Measurements from ENCODE around the gene KCNMB2. TPM values are rescaled to one million over a fixed set of nuclear protein-coding genes. Genes with fewer than 3 reads are reported as not detected.

The KCNMB2 gene
- total RNA-seq, 1 experiment from 2014 or later = not detected

DNA sequence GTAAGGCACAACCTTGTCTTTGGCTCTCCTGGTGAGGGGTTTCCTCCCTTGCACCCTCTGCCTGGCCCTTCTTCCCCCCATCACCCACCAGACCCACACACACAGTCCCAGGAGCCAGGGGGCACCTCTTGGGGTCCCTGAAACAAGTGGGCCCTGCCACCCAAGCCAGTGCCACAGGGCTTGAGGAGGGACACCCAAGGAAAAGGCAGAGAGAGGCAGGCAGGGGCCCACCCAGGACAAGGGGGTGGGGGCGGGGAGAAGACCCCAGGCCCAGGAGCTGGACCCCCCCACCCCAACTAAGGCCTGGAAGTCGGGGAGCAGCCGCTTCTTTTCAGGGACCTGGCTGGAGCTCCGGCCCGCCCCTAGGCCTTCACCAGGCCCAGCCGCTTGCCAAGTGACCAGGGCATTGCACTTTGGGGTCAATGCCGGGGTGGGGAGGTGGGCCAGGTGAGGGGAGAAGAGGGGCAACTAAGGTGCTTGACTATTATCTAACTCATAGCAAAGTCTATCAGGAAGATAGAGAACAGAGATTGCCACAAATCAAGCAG, 88.9 kb downstream of the KCNMB2 start:
- no peak for DNase-seq (ENCODE audit: low spot score)
- in situ Hi-C loops (cut with HindIII; ENCODE audit: low sequenced_read_pairs) = no loop called here

DNA sequence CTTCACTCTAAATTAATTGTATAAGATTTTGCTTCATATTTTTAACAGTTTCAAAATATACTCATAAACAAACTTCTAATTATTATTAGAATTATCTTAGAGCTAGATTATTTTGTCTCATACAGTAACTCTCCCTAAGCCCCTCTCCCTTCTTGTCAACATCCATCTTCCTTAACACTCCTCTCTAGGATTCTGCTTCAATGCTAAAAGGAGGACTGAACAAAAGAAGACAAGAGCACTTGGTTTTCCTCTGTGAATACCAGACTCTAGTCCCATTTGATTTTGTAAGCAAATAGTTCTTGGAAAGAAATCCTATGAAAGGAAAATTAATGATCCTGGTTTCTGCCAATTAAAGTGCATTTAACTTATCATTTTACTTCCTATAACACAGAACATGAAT, 91.8 kb downstream of the KCNMB2 start:
- no peak for DNase-seq (ENCODE audit: low spot score)
- in situ Hi-C loops (cut with HindIII; ENCODE audit: low sequenced_read_pairs) = no loop called here

DNA sequence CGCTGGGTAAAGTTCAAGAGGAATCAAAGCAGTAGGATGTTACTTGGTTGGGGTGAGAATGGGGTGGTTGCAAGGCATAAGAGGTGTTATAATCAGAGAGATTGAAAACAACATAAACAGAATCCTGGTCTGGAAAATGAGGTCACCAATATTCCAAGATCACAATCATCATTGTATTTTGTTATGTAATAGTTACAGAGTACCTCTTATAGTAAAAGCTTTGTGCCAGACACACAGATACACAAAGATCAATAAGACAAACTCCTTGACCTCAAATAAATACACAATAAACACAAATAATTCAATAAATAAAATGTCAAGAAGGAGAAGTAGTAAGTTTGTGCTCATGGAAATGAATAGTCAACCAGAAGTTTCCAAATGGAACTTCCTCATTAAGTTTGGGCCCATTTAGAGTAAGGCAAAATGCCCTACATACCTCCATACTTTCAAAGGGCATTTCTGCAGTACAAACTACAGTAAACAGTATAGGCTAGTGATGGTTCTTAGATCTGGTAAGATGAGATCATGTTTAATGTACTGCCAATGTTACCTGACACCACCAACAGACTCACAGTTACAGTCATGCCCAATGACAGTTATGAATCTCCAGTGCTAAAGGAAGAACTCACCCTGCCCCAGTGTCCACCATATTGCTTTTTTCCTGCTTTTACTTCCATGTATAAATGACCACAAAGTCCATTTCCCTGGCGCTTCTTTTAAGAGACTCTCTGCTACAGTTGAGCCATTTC, 93.4 kb downstream of the KCNMB2 start:
- DNase-seq (ENCODE audit: low spot score) = no peak
- in situ Hi-C loops (cut with HindIII; ENCODE audit: low sequenced_read_pairs) = no loop called here

DNA sequence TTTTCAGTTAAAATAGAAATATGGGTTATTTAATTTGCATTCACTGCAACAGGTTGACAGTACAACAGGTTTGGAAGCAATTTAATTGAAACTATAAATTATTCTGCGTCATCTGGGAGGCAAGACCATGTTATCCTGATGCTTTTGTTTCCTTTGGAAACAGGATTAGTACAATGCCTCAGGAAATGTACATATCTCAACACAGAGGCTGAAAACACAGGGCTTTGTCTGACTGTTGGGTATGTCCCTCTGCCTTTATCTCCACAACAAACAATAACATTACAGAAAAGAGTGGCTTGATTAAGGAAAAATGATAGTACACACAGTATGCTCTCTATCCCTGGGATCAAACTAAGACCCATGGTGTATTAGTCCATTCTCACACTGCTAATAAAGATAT, 95.7 kb downstream of the KCNMB2 start:
- in situ Hi-C loops (cut with HindIII; ENCODE audit: low sequenced_read_pairs) = no loop called here

DNA sequence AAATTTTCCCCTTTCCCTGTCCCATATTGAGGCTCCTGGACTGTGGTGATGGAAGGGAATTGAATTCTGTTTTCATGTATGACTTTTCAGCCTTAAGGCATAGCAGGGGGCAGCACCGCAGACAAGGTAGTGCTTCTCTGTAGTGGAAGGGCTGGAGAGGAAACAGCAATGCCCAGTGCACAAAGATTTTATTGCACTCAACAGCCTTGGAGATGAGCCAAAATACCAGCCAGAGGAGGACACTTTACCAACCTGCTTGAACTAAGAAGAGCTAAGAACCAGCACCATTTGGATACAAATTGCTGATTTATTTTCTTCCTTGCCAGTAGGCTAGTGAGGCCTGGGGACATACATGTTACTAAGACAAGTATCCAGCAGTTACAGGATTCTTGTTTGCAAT, 98.7 kb downstream of the KCNMB2 start:
- DNase-seq (ENCODE audit: low spot score) = no peak
- in situ Hi-C loops (cut with HindIII; ENCODE audit: low sequenced_read_pairs) = no loop called here

More for the DNA sequence above, 95.7 kb downstream of the KCNMB2 start:
- no peak for DNase-seq (ENCODE audit: low spot score)

DNA sequence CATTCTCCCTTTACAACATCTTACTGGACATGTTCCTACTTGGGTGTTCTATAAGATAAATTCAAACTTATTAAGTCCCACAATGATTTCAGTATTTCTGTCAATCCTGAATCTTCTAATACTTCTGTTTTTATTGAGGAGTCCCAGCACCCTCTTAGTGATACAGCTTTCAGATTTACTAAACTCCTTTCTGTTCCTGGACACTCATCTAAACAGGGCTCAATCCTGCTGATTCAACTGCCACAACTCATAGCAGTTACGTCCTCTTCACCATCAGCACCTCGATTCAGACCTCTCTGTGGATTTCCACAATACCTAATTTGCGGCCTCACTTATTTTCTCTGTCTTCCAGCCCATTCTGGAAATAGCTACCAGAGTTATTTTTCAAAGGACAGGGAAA, 101.6 kb downstream of the KCNMB2 start:
- DNase-seq (ENCODE audit: low spot score) = no peak
- in situ Hi-C loops (cut with HindIII; ENCODE audit: low sequenced_read_pairs) = no loop called here

DNA sequence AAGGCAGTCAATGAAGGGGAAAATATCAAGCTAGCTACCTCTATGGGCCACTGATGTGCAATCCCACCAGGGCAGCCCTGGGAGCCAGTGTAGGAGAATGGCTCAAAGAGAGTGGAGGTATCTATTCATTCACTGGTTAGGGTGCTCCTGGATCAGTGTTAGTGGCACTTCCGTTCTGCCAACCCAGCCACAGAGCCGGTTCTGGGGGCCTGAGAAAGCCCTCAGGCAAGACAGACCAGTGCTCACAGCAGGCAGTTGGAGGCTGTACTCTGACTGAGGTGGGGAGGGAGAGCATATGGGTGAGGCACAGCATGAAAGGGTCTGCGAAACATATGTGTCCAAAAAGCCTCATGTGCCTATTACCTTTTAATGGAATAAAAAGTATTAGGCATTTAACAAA, 109.3 kb downstream of the KCNMB2 start:
- in situ Hi-C loops (cut with HindIII; ENCODE audit: low sequenced_read_pairs) = no loop called here
- no peak for DNase-seq (ENCODE audit: low spot score)

DNA sequence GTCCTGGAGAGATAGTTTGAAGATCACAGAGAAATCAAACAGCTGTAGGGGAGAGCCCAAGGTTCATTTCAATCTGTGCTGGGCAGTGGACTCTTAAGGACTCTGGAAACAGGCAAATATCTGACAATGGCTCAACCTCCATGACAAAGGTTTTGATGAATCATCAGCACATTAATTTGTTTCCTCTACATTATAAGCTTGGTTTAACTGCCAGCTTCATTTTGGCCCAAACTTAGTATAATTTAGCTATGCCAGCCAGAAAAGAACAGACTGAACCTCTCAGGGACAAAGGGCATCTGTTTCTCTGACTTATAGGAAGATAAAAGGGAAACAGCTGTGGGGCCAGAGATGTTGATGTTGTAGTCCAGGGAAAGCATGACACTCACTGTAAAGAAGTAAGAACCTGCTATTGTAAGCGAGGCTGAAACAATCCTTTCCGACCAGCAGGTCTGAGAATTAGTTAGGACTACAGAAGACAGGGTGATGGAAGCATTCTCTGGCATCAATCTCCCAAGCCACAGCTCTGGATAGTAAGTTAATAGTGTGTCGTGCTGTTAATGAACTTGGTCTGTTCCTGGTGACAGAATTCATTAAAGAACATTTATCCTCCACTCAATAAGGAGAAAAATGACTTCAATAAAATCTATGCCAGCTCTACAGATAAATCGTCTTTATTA, 110.1 kb downstream of the KCNMB2 start:
- DNase-seq (ENCODE audit: low spot score) = no peak
- in situ Hi-C loops (cut with HindIII; ENCODE audit: low sequenced_read_pairs) = no loop called here

DNA sequence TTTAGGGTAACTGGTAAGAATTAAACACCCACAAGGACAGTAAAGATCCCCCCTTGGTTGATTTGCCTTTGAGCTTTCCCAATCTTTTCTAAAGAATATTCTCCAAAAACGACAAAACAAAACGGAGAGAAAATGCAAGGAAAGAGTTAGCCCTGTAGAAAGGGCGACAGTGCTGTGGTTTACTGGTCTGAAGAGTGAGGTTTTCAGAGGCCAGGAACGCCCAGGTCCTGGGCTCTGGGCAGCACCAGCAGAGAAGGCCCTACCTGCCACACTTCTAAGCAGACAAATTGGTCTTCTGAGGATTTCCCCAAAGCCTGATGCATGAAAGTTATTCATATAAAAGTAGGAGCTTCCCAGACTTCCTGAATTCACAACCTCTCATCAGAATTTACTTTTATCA, 119.3 kb downstream of the KCNMB2 start:
- in situ Hi-C loops (cut with HindIII; ENCODE audit: low sequenced_read_pairs) = no loop called here

DNA sequence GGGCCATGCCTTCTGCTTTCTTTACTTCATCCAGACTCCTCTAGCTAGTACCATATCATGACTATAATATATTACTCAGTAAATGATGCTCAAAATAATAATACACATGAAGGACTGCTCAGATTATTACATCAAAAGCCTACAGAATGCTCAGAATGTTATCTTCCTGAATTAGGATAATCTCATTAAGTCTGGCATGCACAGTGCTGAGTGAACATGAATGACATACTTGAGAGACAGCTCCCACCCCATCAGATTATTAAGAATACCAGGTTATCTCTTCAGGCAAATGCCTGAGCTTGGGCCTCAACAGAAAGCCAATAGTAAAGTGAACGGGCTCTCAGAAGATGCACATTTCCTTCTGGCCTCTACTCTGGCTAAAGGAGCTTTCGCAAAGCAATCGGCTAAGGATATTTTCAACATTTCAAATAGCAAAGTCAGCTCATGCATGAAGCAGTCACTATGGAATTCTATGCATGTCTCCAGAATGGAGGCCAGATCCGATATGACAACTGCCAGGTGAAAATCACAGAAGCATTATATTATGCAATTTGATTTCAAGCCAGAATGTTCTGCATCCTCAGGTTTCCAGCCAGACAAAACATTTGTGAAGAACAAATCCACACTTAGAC, 122.6 kb downstream of the KCNMB2 start:
- no peak for DNase-seq (ENCODE audit: low spot score)
- in situ Hi-C loops (cut with HindIII; ENCODE audit: low sequenced_read_pairs) = no loop called here

More for the DNA sequence above, 119.3 kb downstream of the KCNMB2 start:
- DNase-seq (ENCODE audit: low spot score) = no peak

DNA sequence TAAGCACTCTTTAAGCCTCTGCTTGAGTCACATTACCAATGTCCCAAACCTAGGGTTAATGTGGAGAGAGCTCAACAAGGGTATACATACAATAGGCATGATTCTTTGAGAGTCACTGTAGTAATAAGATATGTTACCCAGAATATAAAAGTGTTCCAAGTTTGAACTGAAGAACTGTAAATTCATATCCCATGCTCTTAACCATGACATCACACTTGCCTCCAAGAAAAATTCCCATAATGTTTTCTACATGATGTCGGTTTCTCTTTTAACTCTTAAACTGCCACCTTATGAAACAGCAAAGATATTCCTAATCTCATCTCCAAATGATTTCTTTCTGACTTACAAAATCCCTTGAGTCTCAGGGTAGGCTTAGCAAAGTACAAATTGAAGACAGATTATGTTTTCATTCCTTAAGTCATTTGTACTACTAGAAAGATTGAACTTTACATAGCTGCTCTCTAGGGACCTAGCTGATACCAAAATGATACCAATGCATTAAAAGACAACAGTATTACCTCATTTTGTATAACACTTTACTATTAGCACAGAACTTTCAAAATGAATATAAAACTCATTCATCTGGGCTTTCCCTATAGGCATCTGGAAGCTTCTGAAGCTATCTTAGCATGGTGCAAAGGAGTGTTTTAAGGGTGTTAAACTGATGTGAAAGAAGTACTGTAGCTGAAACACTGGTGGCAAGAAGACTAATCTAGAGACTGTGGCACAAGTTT, 127.1 kb downstream of the KCNMB2 start:
- in situ Hi-C loops (cut with HindIII; ENCODE audit: low sequenced_read_pairs) = no loop called here

DNA sequence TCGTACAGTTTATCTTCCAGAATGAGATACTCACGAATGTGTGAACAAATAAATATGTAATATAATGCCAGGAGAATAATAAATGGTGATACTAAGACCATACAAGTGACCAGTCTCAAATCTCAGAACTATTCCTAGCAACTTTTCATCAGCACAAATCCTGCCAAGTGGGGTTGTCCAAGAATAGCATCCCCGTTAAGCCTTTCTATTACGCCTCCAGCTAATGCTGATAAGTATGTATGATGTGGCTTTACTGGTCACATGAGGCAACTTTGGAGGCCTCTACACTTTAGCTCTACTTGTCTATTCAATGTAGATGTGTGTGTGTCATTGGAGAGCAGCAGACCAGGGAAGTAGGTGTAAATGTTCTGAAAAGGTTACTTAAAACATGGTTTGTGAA, 129.5 kb downstream of the KCNMB2 start:
- in situ Hi-C loops (cut with HindIII; ENCODE audit: low sequenced_read_pairs) = no loop called here
- no peak for DNase-seq (ENCODE audit: low spot score)

More for the DNA sequence above, 127.1 kb downstream of the KCNMB2 start:
- DNase-seq (ENCODE audit: low spot score) = no peak

DNA sequence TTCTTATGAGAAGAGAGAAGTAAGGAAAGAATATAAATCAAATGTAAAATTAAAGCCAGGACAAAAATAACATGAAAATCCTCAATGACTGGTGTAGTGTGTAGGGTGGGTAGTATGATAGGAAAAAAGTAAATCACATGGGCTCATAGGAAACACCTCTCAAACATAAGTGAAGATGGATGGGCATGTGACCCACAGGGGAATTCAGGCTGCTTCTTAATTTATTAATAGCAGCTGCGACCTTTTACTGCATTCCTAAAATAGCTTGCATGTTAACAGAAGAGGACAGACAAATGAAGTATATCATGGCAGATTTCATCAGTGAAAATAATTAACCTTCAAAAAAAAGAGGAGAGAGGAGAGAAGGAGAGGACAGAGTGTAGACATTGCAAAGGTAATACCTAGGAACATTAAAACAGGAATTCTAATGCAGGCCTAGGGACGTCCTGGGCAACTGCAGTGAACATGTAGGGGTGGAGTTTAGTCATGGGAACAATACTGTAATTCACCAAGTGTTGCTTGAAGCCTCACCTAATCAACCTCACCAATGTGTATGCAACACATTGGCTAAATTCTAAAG, 132.9 kb downstream of the KCNMB2 start:
- DNase-seq (ENCODE audit: low spot score) = no peak
- in situ Hi-C loops (cut with HindIII; ENCODE audit: low sequenced_read_pairs) = no loop called here

DNA sequence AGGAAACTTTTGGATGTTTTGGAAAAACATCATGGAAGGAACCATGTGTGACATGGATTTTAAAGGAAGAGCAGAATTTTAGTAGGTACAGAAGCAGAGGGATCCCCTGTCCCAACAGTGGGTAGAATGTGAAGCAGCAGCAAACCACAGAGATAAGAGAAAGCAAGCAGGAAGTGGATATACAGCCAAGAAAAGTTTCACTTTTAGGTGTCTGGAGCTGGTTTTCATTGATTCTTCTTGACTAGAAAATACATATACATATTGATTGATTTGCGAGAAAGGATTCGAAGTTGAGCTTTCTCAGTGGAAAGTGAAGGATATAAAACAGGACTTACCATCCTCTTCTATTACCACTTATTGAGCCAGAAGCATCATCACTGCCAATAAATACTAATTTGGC, 133.5 kb downstream of the KCNMB2 start:
- no peak for DNase-seq (ENCODE audit: low spot score)
- in situ Hi-C loops (cut with HindIII; ENCODE audit: low sequenced_read_pairs) = no loop called here

DNA sequence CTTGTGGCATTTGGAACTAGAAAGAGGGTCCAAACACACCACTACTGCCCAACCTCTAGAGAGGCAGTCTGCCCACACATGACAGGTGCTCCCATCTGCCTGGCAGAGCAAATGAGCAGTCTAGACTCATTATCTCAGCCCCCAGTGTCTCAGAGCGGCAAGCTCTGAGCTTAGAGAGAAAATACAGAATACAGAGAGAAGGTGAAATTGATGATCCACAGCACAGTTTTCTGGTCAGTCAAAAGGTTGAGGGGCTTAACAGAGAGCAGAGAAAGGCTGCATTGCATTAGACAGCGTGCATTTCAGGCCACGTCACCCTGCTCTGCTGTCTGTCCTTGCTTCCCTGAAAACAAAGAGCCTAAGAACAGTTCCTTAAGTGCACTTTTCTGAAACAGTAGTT, 135.1 kb downstream of the KCNMB2 start:
- in situ Hi-C loops (cut with HindIII; ENCODE audit: low sequenced_read_pairs) = no loop called here
- DNase-seq (ENCODE audit: low spot score) = no peak

DNA sequence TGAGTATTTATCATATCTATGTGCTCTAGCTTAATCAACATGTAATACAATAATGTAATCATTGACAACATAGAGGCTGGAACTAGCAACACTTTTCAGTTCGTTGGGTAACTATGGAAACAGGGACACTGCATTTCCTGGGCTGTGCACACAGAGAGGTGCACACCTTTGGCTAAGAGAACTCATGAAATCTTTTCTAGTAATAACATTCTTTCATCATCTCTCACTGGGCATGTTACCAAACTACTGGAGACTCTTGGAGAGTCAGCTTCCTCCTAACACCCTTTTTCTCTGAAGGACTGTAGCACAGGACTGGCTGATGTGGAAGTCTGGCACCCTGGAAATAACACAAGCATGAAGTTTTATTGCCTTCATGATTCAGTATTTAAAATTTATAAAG, 135.6 kb downstream of the KCNMB2 start:
- in situ Hi-C loops (cut with HindIII; ENCODE audit: low sequenced_read_pairs) = no loop called here
- no peak for DNase-seq (ENCODE audit: low spot score)

DNA sequence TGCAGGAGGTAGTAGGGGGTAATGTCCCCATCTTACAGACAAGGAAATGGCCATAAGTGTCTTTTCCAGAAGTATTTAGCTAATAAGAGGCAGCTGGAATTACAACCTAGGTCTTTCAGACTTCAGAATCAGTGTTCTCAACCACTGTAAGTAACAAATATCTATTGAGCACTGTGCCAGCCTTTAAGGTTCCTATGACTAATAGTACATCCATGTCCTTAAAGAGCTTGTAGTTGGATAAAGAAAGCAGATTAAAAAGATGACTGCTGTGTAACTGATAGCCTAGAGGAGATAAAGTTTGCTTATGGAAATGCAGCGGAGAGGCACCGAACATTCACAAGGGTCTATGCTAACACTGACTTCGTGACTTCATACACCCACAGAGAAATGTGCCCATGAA, 136.0 kb downstream of the KCNMB2 start:
- in situ Hi-C loops (cut with HindIII; ENCODE audit: low sequenced_read_pairs) = no loop called here
- no peak for DNase-seq (ENCODE audit: low spot score)

DNA sequence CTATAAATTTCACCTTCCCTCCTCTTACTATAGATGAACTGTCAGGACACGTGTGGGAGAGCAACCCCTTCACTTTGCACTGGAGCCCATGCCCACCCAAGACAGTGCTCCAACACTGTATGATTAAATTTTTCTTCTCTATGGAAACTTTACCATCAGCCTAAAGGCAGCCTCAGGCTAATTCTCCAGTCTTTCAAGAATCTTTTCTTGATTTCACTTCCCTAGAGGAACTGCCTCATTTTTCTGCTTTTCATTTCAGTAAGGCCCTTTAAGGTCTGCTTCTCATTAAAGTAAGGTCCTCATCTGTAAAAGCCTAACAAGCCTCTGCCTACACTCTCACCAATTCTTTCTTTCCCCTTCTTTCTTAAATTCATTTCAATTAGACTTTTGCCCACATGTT, 137.3 kb downstream of the KCNMB2 start:
- in situ Hi-C loops (cut with HindIII; ENCODE audit: low sequenced_read_pairs) = no loop called here
- no peak for DNase-seq (ENCODE audit: low spot score)

DNA sequence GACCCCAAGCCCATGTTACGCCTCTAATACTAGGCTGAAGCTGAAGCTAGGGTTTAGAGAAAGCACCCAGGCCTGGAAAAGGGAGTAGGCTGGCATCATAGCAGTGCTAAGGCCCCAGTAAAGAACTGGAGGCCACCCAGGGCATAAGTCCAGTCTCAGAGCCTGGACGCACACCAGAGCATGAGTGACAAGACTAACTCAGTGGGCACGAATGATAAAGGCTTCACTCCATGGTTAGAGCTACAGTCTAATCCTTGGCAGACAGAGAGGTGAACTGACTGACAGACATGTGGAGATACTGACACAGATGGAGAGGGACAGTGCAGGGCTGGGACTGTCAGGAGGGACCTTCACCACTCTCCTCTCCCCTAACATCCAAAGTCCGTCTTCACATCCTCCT, 139.8 kb downstream of the KCNMB2 start:
- in situ Hi-C loops (cut with HindIII; ENCODE audit: low sequenced_read_pairs) = no loop called here

More for the DNA sequence above, 139.8 kb downstream of the KCNMB2 start:
- no peak for DNase-seq (ENCODE audit: low spot score)

Data from G401 (cell line).